CD4-positive, alpha-beta memory T cell (primary cell): ENCODE measurements around the gene SLC9A4. TPM values are rescaled to one million over a fixed set of nuclear protein-coding genes. Genes with fewer than 3 reads are reported as not detected.

Experiments
- CTCF ChIA-PET: fragments of 350-600 bp; sonication (Branson Sonifier 250); formaldehyde crosslinking; loops from one replicate; lab custom pipeline; 2021; ENCODE audit warnings: inconsistent platforms; ENCODE audit not compliant: partially characterized antibody; lab: Charles Lee
- POLR2A ChIA-PET: fragments of 350-600 bp; sonication (Branson Sonifier 250); formaldehyde crosslinking; loops from one replicate; lab custom pipeline; 2021; ENCODE audit not compliant: partially characterized antibody; lab: Charles Lee
- DNase-seq, 5 donors: peaks; one replicate each; pipeline versions ENCODE4 v3.0.0 to v3.0.0-alpha.2; 2020 to 2022; ENCODE audit warnings: mixed read lengths in 1 of 5
- H3K27ac ChIP-seq: one replicate; pipeline ENCODE4 v1.7.0; 2013; ENCODE audit warnings: low read depth, low read length
- H3K27me3 ChIP-seq: 2 replicates; pipeline ENCODE4 v1.7.0; 2013; ENCODE audit warnings: mild to moderate bottlenecking, low read length, moderate library complexity; ENCODE audit not compliant: insufficient read depth
- H3K36me3 ChIP-seq: 2 replicates; pipeline ENCODE4 v1.7.0; 2013; ENCODE audit warnings: mild to moderate bottlenecking, low read length, moderate library complexity; ENCODE audit not compliant: insufficient read depth
- H3K4me1 ChIP-seq: 2 replicates; pipeline ENCODE4 v1.7.0; 2013; ENCODE audit warnings: mild to moderate bottlenecking, low read length, moderate library complexity; ENCODE audit not compliant: insufficient read depth
- H3K4me3 ChIP-seq, 2 donors: one replicate each; pipeline ENCODE4 v1.7.0; 2013; ENCODE audit warnings: low read length in 2 of 2, mild to moderate bottlenecking in 1 of 2
- H3K9me3 ChIP-seq, 2 donors: one replicate each; pipeline ENCODE4 v1.7.0; 2013; ENCODE audit warnings: low read length in 2 of 2, control low read depth in 1 of 2; ENCODE audit not compliant: control insufficient read depth in 1 of 2
- H3K27ac Mint-ChIP-seq, 7 donors: one replicate each; pipeline ENCODE4 v1.8.0; 2020 to 2021; ENCODE audit warnings: mixed read lengths in 7 of 7, mild to moderate bottlenecking in 6 of 7, inconsistent platforms in 3 of 7, moderate library complexity in 3 of 7
- H3K27me3 Mint-ChIP-seq, 2 donors: one replicate each; pipeline ENCODE4 v1.8.0; 2020 to 2021; ENCODE audit warnings: mixed read lengths in 2 of 2
- H3K36me3 Mint-ChIP-seq, 2 donors: one replicate each; pipeline ENCODE4 v1.8.0; 2020 to 2021; ENCODE audit warnings: mixed read lengths in 2 of 2, inconsistent platforms in 1 of 2, mild to moderate bottlenecking in 1 of 2
- H3K4me1 Mint-ChIP-seq, 4 donors: one replicate each; pipeline ENCODE4 v1.8.0; 2020 to 2021; ENCODE audit warnings: mixed read lengths in 4 of 4, mild to moderate bottlenecking in 1 of 4
- H3K4me3 Mint-ChIP-seq, 8 donors: one replicate each; pipeline ENCODE4 v1.8.0; 2020 to 2021; ENCODE audit warnings: mixed read lengths in 8 of 8, mild to moderate bottlenecking in 7 of 8, moderate library complexity in 6 of 8, inconsistent platforms in 3 of 8
- H3K9me3 Mint-ChIP-seq, 8 donors: one replicate each; pipeline ENCODE4 v1.8.0; 2020 to 2021; ENCODE audit warnings: mixed read lengths in 8 of 8, mild to moderate bottlenecking in 5 of 8, inconsistent platforms in 3 of 8, moderate library complexity in 1 of 8
- intact Hi-C: fragments of 100-400 bp; cut with micrococcal nuclease; formaldehyde crosslinking; loops from one replicate; pipeline ENCODE4 v1.15.1; 2023
- polyA plus RNA-seq, 2 donors: library from polyadenylated mRNA; unstranded; fragments of 300-500 nt; fragmentation: Illumina TruSeq; gene quantifications; one replicate each; pipeline ENCODE4 v1.2.3, GENCODE V29; 2021
- total RNA-seq, 2 experiments: library from RNA; stranded (reverse); gene quantifications; one replicate each; pipeline ENCODE4 v1.2.3, GENCODE V29; 2021

The SLC9A4 gene
- total and polyA plus RNA-seq, 4 experiments from 2014 or later, result 0.08 TPM; not detected in 3

DNA sequence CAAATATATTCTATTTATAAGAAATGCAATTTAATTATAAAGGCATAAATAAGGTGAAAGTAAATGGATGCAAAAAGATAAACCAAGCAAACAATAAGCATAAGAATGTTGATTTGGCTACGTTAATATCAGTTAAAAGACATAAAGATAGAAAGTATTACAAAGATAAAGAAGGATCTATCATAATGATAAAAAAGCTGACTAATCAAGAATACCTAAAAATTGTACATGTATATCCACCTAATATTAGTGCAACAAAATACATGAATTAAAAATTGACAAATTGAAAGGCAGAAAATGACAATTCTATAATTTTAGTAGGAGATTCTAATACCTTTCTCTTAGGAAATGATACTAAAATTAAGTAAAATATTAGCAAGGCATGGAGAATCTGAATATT is 21.5 kb downstream of the SLC9A4 start:
- no peak overlapping the region for H3K27ac Mint-ChIP-seq
- no peak overlapping the region for H3K4me3 ChIP-seq
- H3K4me3 Mint-ChIP-seq, result no peak overlapping the region
- POLR2A ChIA-PET, result no interaction called here
- H3K4me1 Mint-ChIP-seq, result peaks cover 2 to 5% (median 3%) of the 10 kb centered on the region in 4 donors
- intact Hi-C loops, result no loop called here
- DNase-seq, result no peak
- H3K27ac ChIP-seq, result no peak overlapping the region
- H3K4me1 ChIP-seq, result no peaks in the 10 kb centered on the region
- no peaks in the 10 kb centered on the region for H3K9me3 ChIP-seq
- no peaks in the 10 kb centered on the region for H3K36me3 Mint-ChIP-seq
- peaks cover 4 to 5% of the 10 kb centered on the region in 2 donors for H3K27me3 Mint-ChIP-seq
- no peaks in the 10 kb centered on the region for H3K27me3 ChIP-seq
- peaks cover 0 to 7% (median 5%) of the 10 kb centered on the region in 8 donors for H3K9me3 Mint-ChIP-seq
- CTCF ChIA-PET, result no interaction called here
- no peaks in the 10 kb centered on the region for H3K36me3 ChIP-seq

DNA sequence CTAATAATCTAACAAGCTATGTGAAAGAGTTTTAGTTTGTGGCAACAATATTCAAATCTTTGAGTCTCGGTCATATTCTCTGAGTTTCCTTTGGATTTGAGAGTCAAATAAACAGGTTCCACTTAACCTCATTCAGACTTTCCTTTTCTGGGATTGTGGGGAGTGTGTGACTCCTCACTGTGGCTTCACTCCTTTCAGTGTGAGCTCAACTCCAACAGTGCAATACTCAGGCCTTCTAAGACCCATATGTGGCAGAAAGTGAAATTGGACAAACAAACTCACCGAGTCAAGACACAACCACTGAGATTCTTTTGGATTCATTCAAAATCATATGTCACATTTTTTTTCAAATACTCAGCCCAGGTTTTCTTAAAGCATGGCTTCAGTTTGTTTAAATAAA is 25.4 kb downstream of the SLC9A4 start:
- DNase-seq, result no peak
- H3K36me3 Mint-ChIP-seq, result no peaks in the 10 kb centered on the region
- intact Hi-C loops, result no loop called here
- Histone ChIP-seq H3K27me3 (no peaks in the 10 kb centered on the region), H3K4me3 (no peak overlapping the region), H3K36me3 (no peaks in the 10 kb centered on the region), H3K4me1 (no peaks in the 10 kb centered on the region), H3K27ac (no peak overlapping the region), H3K9me3 (no peaks in the 10 kb centered on the region)
- no peak overlapping the region for H3K4me3 Mint-ChIP-seq
- H3K4me1 Mint-ChIP-seq, result no peaks in the 10 kb centered on the region
- ChIA-PET CTCF (interaction anchor here (1.3 kb wide), 1 partner anchor 25 kb away, joined by 3 read pairs; the partner anchor contains the start of gene SLC9A4), POLR2A (no interaction called here)
- H3K9me3 Mint-ChIP-seq, result peaks cover 0 to 5% (median 0%) of the 10 kb centered on the region in 8 donors
- H3K27ac Mint-ChIP-seq, result no peak overlapping the region
- peaks cover 3 to 7% of the 10 kb centered on the region in 2 donors for H3K27me3 Mint-ChIP-seq

DNA sequence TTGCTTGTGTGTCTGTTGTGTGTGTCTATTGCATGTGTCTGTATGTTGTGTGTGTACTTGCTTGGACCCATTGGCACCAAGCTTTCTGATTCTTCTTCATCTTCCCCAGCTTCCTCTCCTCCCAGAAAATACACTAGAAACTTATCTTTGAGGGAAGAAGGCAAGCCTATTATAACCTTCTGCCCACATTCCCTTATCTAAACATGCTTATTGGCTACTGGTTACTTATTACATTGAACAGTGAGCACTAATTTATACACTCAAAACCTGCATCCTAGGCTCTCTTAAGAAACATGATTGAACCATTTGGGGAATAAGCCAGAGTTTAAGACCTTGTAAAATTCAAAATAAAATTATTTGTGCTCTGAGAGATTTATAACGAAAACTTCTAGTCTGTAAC is 26.5 kb downstream of the SLC9A4 start:
- DNase-seq, result no peak
- Mint-ChIP-seq H3K36me3 (no peaks in the 10 kb centered on the region), H3K9me3 (peaks cover 0 to 5% (median 0%) of the 10 kb centered on the region in 8 donors), H3K4me3 (no peak overlapping the region), H3K4me1 (no peaks in the 10 kb centered on the region), H3K27ac (no peak overlapping the region), H3K27me3 (peaks cover 6 to 14% of the 10 kb centered on the region in 2 donors)
- ChIA-PET POLR2A (no interaction called here), CTCF (no interaction called here)
- Histone ChIP-seq H3K27ac (no peak overlapping the region), H3K27me3 (no peaks in the 10 kb centered on the region), H3K9me3 (no peaks in the 10 kb centered on the region), H3K36me3 (no peaks in the 10 kb centered on the region), H3K4me3 (no peak overlapping the region), H3K4me1 (no peaks in the 10 kb centered on the region)
- intact Hi-C loops, result no loop called here

DNA sequence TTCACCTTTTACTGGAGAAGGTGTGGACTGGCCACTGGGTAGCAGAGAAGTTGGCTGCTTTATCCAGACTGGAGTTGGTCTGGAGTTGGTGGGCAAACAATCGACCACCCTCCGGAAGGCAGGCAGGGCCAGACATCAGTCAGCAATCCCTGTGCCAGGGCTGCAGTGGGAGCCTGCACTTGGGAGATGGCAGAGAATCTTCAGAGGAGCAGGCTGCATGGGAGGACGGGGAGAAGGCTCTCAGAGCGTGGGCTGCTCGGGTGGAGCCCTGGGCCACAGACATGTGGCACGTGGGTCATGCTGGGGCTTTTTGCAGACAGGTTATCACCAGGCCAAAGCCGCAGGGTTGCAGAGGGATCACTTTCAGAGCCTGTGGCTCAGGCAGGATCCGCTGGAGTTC is 29.6 kb downstream of the SLC9A4 start:
- Histone ChIP-seq H3K27ac (no peak overlapping the region), H3K9me3 (no peaks in the 10 kb centered on the region), H3K4me3 (no peak overlapping the region), H3K4me1 (no peaks in the 10 kb centered on the region), H3K36me3 (no peaks in the 10 kb centered on the region), H3K27me3 (no peaks in the 10 kb centered on the region)
- ChIA-PET POLR2A (no interaction called here), CTCF (no interaction called here)
- Mint-ChIP-seq H3K36me3 (no peaks in the 10 kb centered on the region), H3K27ac (no peak overlapping the region), H3K4me3 (no peak overlapping the region), H3K4me1 (no peaks in the 10 kb centered on the region), H3K27me3 (peaks cover 12 to 14% of the 10 kb centered on the region in 2 donors), H3K9me3 (no peaks in the 10 kb centered on the region)
- no peak for DNase-seq
- intact Hi-C loops, result no loop called here

DNA sequence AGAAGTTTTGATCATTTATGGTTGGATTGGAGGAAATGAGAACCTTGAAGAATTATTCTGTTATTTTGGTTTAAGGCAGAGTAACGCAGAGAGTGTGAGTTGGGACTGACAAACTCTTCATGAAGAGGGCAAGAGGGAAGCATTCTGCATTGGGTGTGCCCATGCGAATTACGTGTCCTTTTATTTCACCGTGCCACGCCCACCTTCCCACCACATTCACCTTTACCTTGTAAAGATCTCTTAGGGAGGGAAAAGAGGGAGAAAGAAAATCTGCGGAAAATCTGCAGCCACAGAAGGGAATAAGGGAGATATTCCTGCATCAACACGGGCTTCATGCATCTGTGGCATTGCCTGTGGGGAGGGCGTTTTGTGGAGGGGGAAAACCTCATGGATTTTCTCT is 31.8 kb downstream of the SLC9A4 start:
- H3K36me3 Mint-ChIP-seq, result no peaks in the 10 kb centered on the region
- ChIA-PET CTCF (no interaction called here), POLR2A (no interaction called here)
- no peaks in the 10 kb centered on the region for H3K4me1 ChIP-seq
- no peaks in the 10 kb centered on the region for H3K9me3 Mint-ChIP-seq
- no peaks in the 10 kb centered on the region for H3K27me3 ChIP-seq
- DNase-seq, result no peak
- no peak overlapping the region for H3K27ac Mint-ChIP-seq
- H3K4me3 Mint-ChIP-seq, result no peak overlapping the region
- H3K36me3 ChIP-seq, result no peaks in the 10 kb centered on the region
- peaks cover 0 to 3% (median 0%) of the 10 kb centered on the region in 4 donors for H3K4me1 Mint-ChIP-seq
- no peaks in the 10 kb centered on the region for H3K9me3 ChIP-seq
- peaks cover 15 to 24% of the 10 kb centered on the region in 2 donors for H3K27me3 Mint-ChIP-seq
- intact Hi-C loops, result no loop called here
- H3K4me3 ChIP-seq, result no peak overlapping the region
- no peak overlapping the region for H3K27ac ChIP-seq

DNA sequence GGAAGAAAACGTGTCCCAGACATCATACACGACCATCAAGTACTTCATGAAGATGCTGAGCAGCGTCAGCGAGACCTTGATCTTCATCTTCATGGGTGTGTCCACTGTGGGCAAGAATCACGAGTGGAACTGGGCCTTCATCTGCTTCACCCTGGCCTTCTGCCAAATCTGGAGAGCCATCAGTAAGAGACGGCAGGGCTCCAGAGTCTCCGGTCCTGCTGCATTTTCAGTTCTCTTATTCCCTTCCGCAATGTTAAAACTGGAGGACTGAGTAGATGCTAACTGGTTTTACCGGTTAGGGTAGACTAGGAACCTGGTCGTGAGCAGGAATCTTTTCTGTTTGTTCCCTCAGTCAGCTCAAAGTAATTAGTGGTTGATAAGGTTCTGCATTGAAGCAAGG is 32.3 kb downstream of the SLC9A4 start:
- peaks cover 17 to 24% of the 10 kb centered on the region in 2 donors for H3K27me3 Mint-ChIP-seq
- Histone ChIP-seq H3K4me3 (no peak overlapping the region), H3K27ac (no peak overlapping the region), H3K36me3 (no peaks in the 10 kb centered on the region), H3K27me3 (no peaks in the 10 kb centered on the region), H3K4me1 (no peaks in the 10 kb centered on the region), H3K9me3 (no peaks in the 10 kb centered on the region)
- no peaks in the 10 kb centered on the region for H3K36me3 Mint-ChIP-seq
- ChIA-PET POLR2A (no interaction called here), CTCF (no interaction called here)
- no peaks in the 10 kb centered on the region for H3K9me3 Mint-ChIP-seq
- no peak overlapping the region for H3K27ac Mint-ChIP-seq
- intact Hi-C loops, result no loop called here
- H3K4me1 Mint-ChIP-seq, result peaks cover 0 to 3% (median 0%) of the 10 kb centered on the region in 4 donors
- no peak overlapping the region for H3K4me3 Mint-ChIP-seq
- DNase-seq, result no peak

DNA sequence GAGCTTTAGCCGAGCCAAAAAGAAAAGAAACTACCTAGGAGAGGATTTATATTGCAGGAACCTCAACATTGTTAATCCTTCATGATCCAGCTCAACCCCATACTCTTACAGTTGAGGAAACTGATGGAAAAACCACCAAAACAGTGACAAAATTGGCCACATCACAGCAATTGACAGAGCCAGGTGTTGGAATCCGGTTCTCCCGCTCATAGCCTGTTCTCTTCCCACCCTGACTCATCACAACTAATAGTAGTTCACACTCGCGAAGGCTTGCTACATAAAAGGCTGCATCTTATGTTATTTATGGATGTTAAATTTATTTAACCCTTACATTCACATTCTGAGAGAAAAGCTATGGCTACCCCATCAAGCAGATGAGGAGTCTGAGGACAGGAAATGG is 33.7 kb downstream of the SLC9A4 start:
- H3K9me3 Mint-ChIP-seq, result no peaks in the 10 kb centered on the region
- peaks cover 0 to 3% (median 0%) of the 10 kb centered on the region in 4 donors for H3K4me1 Mint-ChIP-seq
- ChIA-PET POLR2A (no interaction called here), CTCF (interaction anchor here (0.5 kb wide), 1 partner anchor 267 kb away, joined by 3 read pairs; no protein-coding TSS in a partner anchor)
- DNase-seq, result no peak
- H3K27me3 Mint-ChIP-seq, result peaks cover 20 to 22% of the 10 kb centered on the region in 2 donors
- peak overlapping the region in 1 of 7 donors; percentile 6 for H3K27ac Mint-ChIP-seq
- no peaks in the 10 kb centered on the region for H3K36me3 ChIP-seq
- no peaks in the 10 kb centered on the region for H3K27me3 ChIP-seq
- H3K9me3 ChIP-seq, result no peaks in the 10 kb centered on the region
- intact Hi-C loops, result no loop called here
- no peak overlapping the region for H3K27ac ChIP-seq
- no peaks in the 10 kb centered on the region for H3K4me1 ChIP-seq
- H3K36me3 Mint-ChIP-seq, result no peaks in the 10 kb centered on the region
- no peak overlapping the region for H3K4me3 ChIP-seq
- H3K4me3 Mint-ChIP-seq, result no peak overlapping the region

DNA sequence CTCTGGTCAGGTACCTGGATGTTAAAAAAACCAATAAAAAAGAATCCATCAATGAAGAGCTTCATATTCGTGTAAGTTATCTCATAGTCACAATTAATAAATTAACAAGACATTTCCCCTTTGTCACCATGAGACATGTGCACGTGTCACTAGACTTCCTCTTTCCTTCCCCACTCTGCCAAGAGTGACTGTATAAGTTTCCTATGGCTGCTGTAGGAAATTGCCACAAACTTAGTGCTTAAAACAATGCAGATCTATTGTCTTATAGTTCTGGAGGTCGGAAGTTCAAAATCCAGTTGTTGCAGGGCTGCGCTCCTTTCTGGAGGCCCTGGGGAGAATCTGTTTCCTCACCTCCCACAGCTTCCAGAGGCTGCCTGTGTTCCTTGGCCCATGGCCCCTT is 35.8 kb downstream of the SLC9A4 start:
- DNase-seq, result no peak
- Histone ChIP-seq H3K36me3 (no peaks in the 10 kb centered on the region), H3K27ac (no peak overlapping the region), H3K9me3 (no peaks in the 10 kb centered on the region), H3K4me1 (no peaks in the 10 kb centered on the region), H3K4me3 (no peak overlapping the region), H3K27me3 (no peaks in the 10 kb centered on the region)
- Mint-ChIP-seq H3K4me1 (peaks cover 0 to 3% (median 0%) of the 10 kb centered on the region in 4 donors), H3K4me3 (no peak overlapping the region), H3K27ac (no peak overlapping the region), H3K36me3 (no peaks in the 10 kb centered on the region), H3K9me3 (no peaks in the 10 kb centered on the region), H3K27me3 (peaks cover 20 to 25% of the 10 kb centered on the region in 2 donors)
- CTCF ChIA-PET, result no interaction called here
- intact Hi-C loops, result no loop called here
- POLR2A ChIA-PET, result no interaction called here
